T-cell (primary cell): ENCODE results near the gene HSF2BP. TPM values are rescaled to one million over a fixed set of nuclear protein-coding genes. Genes with fewer than 3 reads are reported as not detected.

Source experiments
- ATAC-seq, 4 experiments: fragments of 200-7000 bp in 3 of 4; fragments of 150-1000 bp in 1 of 4; cut with Tn5 transposase; replicated peaks in 1 of 4; 1 replicate in 3 of 4; 2 replicates in 1 of 4; pipeline ENCODE4 v1.10.0; 2021; ENCODE audit warnings: moderate library complexity in 3 of 4, mild to moderate bottlenecking in 2 of 4, moderate number of reproducible peaks in 1 of 4
- CTCF ChIA-PET, 2 donors: fragments of 300-600 bp; sonication (Branson Sonifier 250); formaldehyde crosslinking; loops; one replicate each; lab custom pipeline; 2022; ENCODE audit warnings: antibody characterized with exemption in 2 of 2; lab: Charles Lee
- POLR2A ChIA-PET, 2 donors: fragments of 300-600 bp; sonication (Branson Sonifier 250); formaldehyde crosslinking; loops; one replicate each; lab custom pipeline; 2022; ENCODE audit warnings: antibody characterized with exemption in 2 of 2; lab: Charles Lee
- DNase-seq, 35 experiments: peaks; one replicate each; pipeline versions ENCODE4 v3.0.0 to v3.0.0-alpha.2; 2013 to 2023
- H3K27ac ChIP-seq: one replicate; pipeline ENCODE4 v1.5.1; 2013; ENCODE audit warnings: low read length
- H3K27me3 ChIP-seq, 2 experiments: replicated peaks in 1 of 2; 1 replicate in 1 of 2; 2 replicates in 1 of 2; pipeline versions ENCODE4 v1.6.1 to v1.7.0; 2013; ENCODE audit warnings: low read length in 1 of 2, mixed read lengths in 1 of 2; ENCODE audit not compliant: control insufficient read depth in 2 of 2, insufficient read depth in 2 of 2; ENCODE audit errors: extremely low read depth in 1 of 2
- H3K36me3 ChIP-seq, 2 donors: 1 replicate in 1 of 2; 2 replicates in 1 of 2; pipeline versions ENCODE4 v1.6.1 to v1.7.0; 2013; ENCODE audit warnings: low read length in 1 of 2; ENCODE audit not compliant: control insufficient read depth in 2 of 2, insufficient read depth in 1 of 2; ENCODE audit errors: extremely low read depth in 1 of 2
- H3K4me1 ChIP-seq, 2 experiments: 1 replicate in 1 of 2; 2 replicates in 1 of 2; pipeline versions ENCODE4 v1.6.1 to v1.7.0; 2013; ENCODE audit warnings: low read length in 2 of 2, mixed read lengths in 1 of 2; ENCODE audit not compliant: insufficient read depth in 2 of 2, control insufficient read depth in 1 of 2; ENCODE audit errors: extremely low read depth in 1 of 2
- H3K4me3 ChIP-seq, 2 donors: 1 replicate in 1 of 2; 2 replicates in 1 of 2; pipeline versions ENCODE4 v1.5.1 to v1.7.0; 2013; ENCODE audit warnings: mild to moderate bottlenecking in 2 of 2, low read length in 1 of 2, moderate library complexity in 1 of 2; ENCODE audit not compliant: control insufficient read depth in 1 of 2; ENCODE audit errors: extremely low read depth in 1 of 2
- H3K9me3 ChIP-seq: 2 replicates; pipeline ENCODE4 v1.7.0; 2013
- H3K27ac Mint-ChIP-seq, 2 donors: one replicate each; pipeline ENCODE4 v1.8.0; 2020 to 2021; ENCODE audit warnings: mild to moderate bottlenecking in 2 of 2, mixed read lengths in 2 of 2
- H3K27me3 Mint-ChIP-seq, 2 donors: one replicate each; pipeline ENCODE4 v1.8.0; 2021 to 2022; ENCODE audit warnings: mixed read lengths in 2 of 2
- H3K36me3 Mint-ChIP-seq: one replicate; pipeline ENCODE4 v1.8.0; 2021; ENCODE audit warnings: mixed read lengths
- H3K4me1 Mint-ChIP-seq, 3 donors: one replicate each; pipeline ENCODE4 v1.8.0; 2020 to 2022; ENCODE audit warnings: mixed read lengths in 3 of 3, mild to moderate bottlenecking in 1 of 3
- H3K4me3 Mint-ChIP-seq, 3 donors: one replicate each; pipeline ENCODE4 v1.8.0; 2020 to 2022; ENCODE audit warnings: mild to moderate bottlenecking in 3 of 3, mixed read lengths in 3 of 3, moderate library complexity in 3 of 3
- H3K9me3 Mint-ChIP-seq, 3 donors: one replicate each; pipeline ENCODE4 v1.8.0; 2020 to 2022; ENCODE audit warnings: mixed read lengths in 3 of 3
- WGBS: methylation state at CpG from one replicate; pipeline ENCODE4 v1.1.5; 2013; ENCODE audit warnings: missing lambda C conversion rate; ENCODE audit not compliant: insufficient coverage; 5-methylcytosine and 5-hydroxymethylcytosine counted together
- total RNA-seq, 35 experiments: library from RNA in 6 of 35; stranded (reverse) in 6 of 35; fragments of 120-200 nt in 1 of 35; gene quantifications; one replicate each; pipeline versions ENCODE4 v1.2.1 to v1.2.4 and lab custom pipeline; 2013 to 2026

HSF2BP gene
- total RNA-seq, 5 donors from 2014 or later (not counting 1 experiment from before 2014, with no cell fraction given), result 0.60 to 2.2 (median 0.80) TPM

DNA sequence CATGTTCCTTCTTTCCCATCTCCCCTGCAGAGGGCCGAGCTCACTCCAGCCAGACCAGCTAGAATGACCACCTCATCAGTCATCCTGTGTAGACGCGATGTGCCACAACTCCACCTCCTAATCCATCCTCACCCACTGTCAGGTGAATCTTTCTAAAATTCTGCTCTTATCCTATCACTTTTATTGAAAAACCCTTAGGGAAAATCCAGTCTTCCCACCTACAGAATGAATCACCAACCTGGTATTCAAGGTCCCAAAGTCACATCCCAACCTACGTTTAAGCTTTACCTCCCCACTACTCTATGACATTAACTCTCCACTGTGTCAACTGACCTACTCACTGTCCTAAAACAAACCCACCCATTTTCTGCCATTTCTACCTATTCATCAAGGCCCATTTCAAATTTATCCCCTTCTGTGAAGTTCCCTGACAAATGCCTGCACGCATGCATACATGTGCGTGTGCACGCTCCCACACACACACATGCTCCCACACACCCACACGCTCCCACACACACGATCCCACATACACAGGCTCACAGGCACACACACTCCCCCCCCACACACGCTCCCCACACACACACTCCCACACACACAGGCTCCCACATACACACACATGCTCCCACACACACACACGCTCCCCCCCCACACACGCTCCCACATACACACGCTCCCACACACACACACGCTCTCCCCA, 27.7 kb downstream of the HSF2BP start:
- Mint-ChIP-seq H3K27ac (no peak overlapping the region), H3K36me3 (peaks cover 6% of the 10 kb centered on the region), H3K9me3 (no peaks in the 10 kb centered on the region), H3K27me3 (no peaks in the 10 kb centered on the region), H3K4me1 (no peaks in the 10 kb centered on the region), H3K4me3 (no peak overlapping the region)
- Histone ChIP-seq H3K27ac (no peak overlapping the region), H3K36me3 (no peaks in the 10 kb centered on the region), H3K4me1 (no peaks in the 10 kb centered on the region), H3K4me3 (no peak overlapping the region), H3K9me3 (no peaks in the 10 kb centered on the region), H3K27me3 (no peaks in the 10 kb centered on the region)
- WGBS, result 86% methylated on average over 11 of the region's 14 CpGs
- ATAC-seq (no peak), DNase-seq (no peak)
- ChIA-PET POLR2A (no interaction called here), CTCF (no interaction called here)

DNA sequence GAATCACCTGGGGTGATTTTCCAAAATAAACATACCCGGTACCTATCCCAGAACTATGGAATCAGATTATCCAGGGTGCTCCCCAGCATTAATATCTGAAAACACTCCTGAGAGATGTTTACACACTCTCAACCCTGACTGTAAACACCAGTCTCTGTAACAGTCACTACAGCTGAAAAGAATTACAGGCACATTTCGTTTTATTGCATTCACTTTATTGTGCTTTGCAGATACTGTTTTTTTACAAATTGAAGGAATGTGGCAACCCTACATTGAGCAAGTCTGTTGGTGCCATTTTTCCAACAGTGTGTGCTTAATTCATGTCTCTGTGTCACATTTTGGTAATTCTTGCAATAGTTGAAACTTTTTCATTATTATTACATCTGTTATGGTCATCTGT, 31.8 kb downstream of the HSF2BP start:
- Histone ChIP-seq H3K9me3 (no peaks in the 10 kb centered on the region), H3K4me3 (no peak overlapping the region), H3K27me3 (no peaks in the 10 kb centered on the region), H3K4me1 (no peaks in the 10 kb centered on the region), H3K36me3 (no peaks in the 10 kb centered on the region), H3K27ac (no peak overlapping the region)
- ChIA-PET POLR2A (no interaction called here), CTCF (no interaction called here)
- Mint-ChIP-seq H3K4me3 (no peak overlapping the region), H3K27me3 (no peaks in the 10 kb centered on the region), H3K27ac (no peak overlapping the region), H3K36me3 (peaks cover 6% of the 10 kb centered on the region), H3K9me3 (no peaks in the 10 kb centered on the region), H3K4me1 (no peaks in the 10 kb centered on the region)
- DNase-seq (no peak), ATAC-seq (no peak)
- WGBS, result 91% methylated on average over 1 of the region's 2 CpGs

DNA sequence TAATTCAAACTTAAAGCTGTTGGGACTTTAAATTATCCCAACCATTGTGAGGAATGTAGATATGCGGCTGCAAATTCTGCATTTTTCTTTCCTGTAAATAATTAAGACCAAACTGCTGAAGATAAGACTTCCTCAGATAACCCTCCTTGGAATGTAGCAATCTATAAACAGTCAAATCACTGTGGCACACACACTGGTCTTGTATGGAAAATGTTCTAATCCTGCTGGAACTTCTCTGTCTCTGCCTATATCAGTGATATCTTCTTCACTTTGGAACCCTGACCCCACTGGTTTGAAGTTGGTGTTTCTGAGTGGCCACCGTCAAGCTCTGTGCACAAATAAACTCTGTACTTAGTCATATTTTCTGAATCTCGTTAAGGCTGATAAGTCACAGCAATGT, 32.9 kb downstream of the HSF2BP start:
- Mint-ChIP-seq H3K4me3 (no peak overlapping the region), H3K36me3 (peaks cover 6% of the 10 kb centered on the region), H3K27me3 (no peaks in the 10 kb centered on the region), H3K9me3 (no peaks in the 10 kb centered on the region), H3K27ac (no peak overlapping the region), H3K4me1 (no peaks in the 10 kb centered on the region)
- no peaks in the 10 kb centered on the region for H3K27me3 ChIP-seq
- ATAC-seq, result no peak
- no peak overlapping the region for H3K4me3 ChIP-seq
- CTCF ChIA-PET, result no interaction called here
- no peaks in the 10 kb centered on the region for H3K4me1 ChIP-seq
- H3K9me3 ChIP-seq, result no peaks in the 10 kb centered on the region
- no peaks in the 10 kb centered on the region for H3K36me3 ChIP-seq
- no peak for DNase-seq
- POLR2A ChIA-PET, result no interaction called here
- WGBS, result no CpG with 5 or more reads among the region's 3 CpGs
- no peak overlapping the region for H3K27ac ChIP-seq

DNA sequence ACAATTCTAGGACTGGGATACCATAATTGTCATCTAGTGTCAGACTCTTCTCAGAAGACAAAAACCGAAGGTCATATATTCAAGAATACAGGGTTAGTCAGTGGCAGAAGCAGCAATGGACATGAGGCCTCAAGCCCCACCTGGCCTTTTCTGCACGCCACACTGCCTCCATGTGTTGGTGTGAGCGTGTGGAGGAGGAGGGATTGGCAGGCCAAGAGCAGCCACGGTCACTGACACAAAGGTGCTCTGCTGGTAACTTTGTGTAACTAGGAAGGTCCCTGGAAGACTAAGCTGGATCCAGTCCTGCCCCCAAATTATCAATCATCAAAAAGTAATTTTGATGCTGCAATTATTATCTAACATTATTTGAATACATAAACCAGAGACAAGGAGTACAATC, 34.9 kb downstream of the HSF2BP start:
- Mint-ChIP-seq H3K27ac (no peak overlapping the region), H3K4me1 (no peaks in the 10 kb centered on the region), H3K4me3 (no peak overlapping the region), H3K27me3 (peaks cover 0 to 7% of the 10 kb centered on the region in 2 donors), H3K36me3 (peaks cover 11% of the 10 kb centered on the region), H3K9me3 (peaks cover 0 to 14% (median 6%) of the 10 kb centered on the region in 3 donors)
- no peak overlapping the region for H3K4me3 ChIP-seq
- ChIA-PET POLR2A (no interaction called here), CTCF (no interaction called here)
- no peak overlapping the region for H3K27ac ChIP-seq
- WGBS, result 100% methylated on average over 1 of the region's 4 CpGs
- H3K36me3 ChIP-seq, result no peaks in the 10 kb centered on the region
- no peaks in the 10 kb centered on the region for H3K9me3 ChIP-seq
- H3K27me3 ChIP-seq, result no peaks in the 10 kb centered on the region
- H3K4me1 ChIP-seq, result no peaks in the 10 kb centered on the region
- no peak for DNase-seq
- ATAC-seq, result no peak

DNA sequence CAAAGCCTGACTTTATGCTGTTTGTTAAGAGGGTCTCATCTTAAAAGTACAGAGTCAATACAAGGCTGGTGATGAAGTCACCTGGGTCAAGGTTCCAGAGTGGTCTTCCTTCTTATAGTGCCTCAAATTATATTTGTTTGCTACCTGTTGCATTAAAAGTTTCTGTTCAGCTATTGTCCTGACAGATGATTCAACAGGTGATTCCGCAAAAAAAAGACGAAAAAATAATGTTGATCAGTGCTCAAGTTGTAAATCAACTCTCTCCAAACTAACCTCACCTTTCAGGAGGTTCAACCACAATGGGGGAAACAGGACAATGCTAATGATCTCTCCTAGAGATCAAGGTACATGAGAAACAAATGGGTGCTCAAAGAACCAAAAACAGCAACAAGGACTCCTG, 35.7 kb downstream of the HSF2BP start:
- 95% methylated on average over 2 of the region's 2 CpGs for WGBS
- Mint-ChIP-seq H3K9me3 (peaks cover 0 to 16% (median 8%) of the 10 kb centered on the region in 3 donors), H3K4me3 (no peak overlapping the region), H3K36me3 (peaks cover 13% of the 10 kb centered on the region), H3K27ac (no peak overlapping the region), H3K4me1 (no peaks in the 10 kb centered on the region), H3K27me3 (peaks cover 0 to 7% of the 10 kb centered on the region in 2 donors)
- Histone ChIP-seq H3K4me3 (no peak overlapping the region), H3K36me3 (no peaks in the 10 kb centered on the region), H3K27ac (no peak overlapping the region), H3K27me3 (no peaks in the 10 kb centered on the region), H3K9me3 (no peaks in the 10 kb centered on the region), H3K4me1 (no peaks in the 10 kb centered on the region)
- CTCF ChIA-PET, result no interaction called here
- DNase-seq (no peak), ATAC-seq (no peak)
- POLR2A ChIA-PET, result no interaction called here

DNA sequence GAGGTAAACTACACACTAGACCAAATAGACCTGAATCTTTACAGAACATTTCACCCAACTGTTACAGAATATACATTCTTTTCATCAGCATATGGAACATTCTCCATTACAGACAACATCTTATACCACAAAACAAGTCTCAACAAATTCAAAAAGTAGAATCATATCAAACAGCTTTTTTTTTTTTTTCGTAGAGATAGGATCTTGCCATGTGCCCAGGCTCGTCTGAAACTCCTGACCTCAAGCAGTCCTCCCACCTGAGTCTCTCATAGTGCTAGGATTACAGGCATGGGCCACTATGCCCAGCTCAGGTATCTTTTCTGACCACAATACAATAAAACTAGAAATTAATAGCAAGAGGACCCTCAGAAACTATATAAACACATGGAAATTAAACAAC, 36.5 kb downstream of the HSF2BP start:
- Mint-ChIP-seq H3K27me3 (peaks cover 0 to 7% of the 10 kb centered on the region in 2 donors), H3K4me1 (no peaks in the 10 kb centered on the region)
- no peaks in the 10 kb centered on the region for H3K9me3 ChIP-seq

More for the DNA sequence above, 36.5 kb downstream of the HSF2BP start:
- POLR2A ChIA-PET, result interaction anchor here in 1 of 2 donors (0.6 kb wide), 1 partner anchor 243 kb away, joined by 4 read pairs; no protein-coding TSS in a partner anchor
- ATAC-seq (no peak), DNase-seq (no peak)
- H3K4me3 ChIP-seq, result no peak overlapping the region
- WGBS, result no CpG with 5 or more reads among the region's 2 CpGs
- no peak overlapping the region for H3K27ac ChIP-seq
- CTCF ChIA-PET, result no interaction called here
- H3K9me3 Mint-ChIP-seq, result peaks cover 0 to 16% (median 8%) of the 10 kb centered on the region in 3 donors
- H3K36me3 Mint-ChIP-seq, result peaks cover 13% of the 10 kb centered on the region
- H3K27me3 ChIP-seq, result no peaks in the 10 kb centered on the region
- H3K27ac Mint-ChIP-seq, result no peak overlapping the region
- H3K36me3 ChIP-seq, result no peaks in the 10 kb centered on the region
- H3K4me3 Mint-ChIP-seq, result no peak overlapping the region
- H3K4me1 ChIP-seq, result no peaks in the 10 kb centered on the region
